HEK293 (cell line): ENCODE results near the gene SMIM17.

Experiments used
- CTCF ChIA-PET: fragments of 350-600 bp; formaldehyde crosslinking; extraction: SDS; loops from one replicate; lab custom pipeline; 2021; ENCODE audit warnings: antibody characterized with exemption; lab: Yijun Ruan, JAX
- POLR2A ChIA-PET: fragments of 300-600 bp; formaldehyde crosslinking; extraction: SDS; loops from one replicate; lab custom pipeline; 2020; ENCODE audit warnings: antibody characterized with exemption, inconsistent platforms; lab: Yijun Ruan, JAX
- H3K27ac ChIP-seq: fragments of 200-500 bp; sonication (Bioruptor generic); 2 replicates; pipeline ENCODE4 v1.5.1; 2014; ENCODE audit warnings: low read depth, low read length, control low read depth, inconsistent platforms; ENCODE audit errors: extremely low read depth
- H3K36me3 ChIP-seq, 2 experiments: fragments of 200-500 bp in 1 of 2; sonication (Bioruptor generic) in 1 of 2; 1 replicate in 1 of 2; 2 replicates in 1 of 2; pipeline ENCODE4 v1.5.1; 2014 to 2017; ENCODE audit warnings: inconsistent platforms in 2 of 2, low read length in 2 of 2; ENCODE audit not compliant: control insufficient read depth in 2 of 2, insufficient read depth in 1 of 2
- H3K4me1 ChIP-seq: fragments of 200-500 bp; sonication (Bioruptor generic); 2 replicates; pipeline ENCODE4 v1.5.1; 2014; ENCODE audit warnings: mild to moderate bottlenecking, low read length, inconsistent platforms; ENCODE audit not compliant: control insufficient read depth, insufficient read depth
- H3K4me3 ChIP-seq: 2 replicates; pipeline ENCODE4 v1.5.1; 2011; ENCODE audit warnings: low read depth, mild to moderate bottlenecking, control low read depth, low read length, moderate library complexity
- H3K9me3 ChIP-seq: fragments of 200-500 bp; sonication (Bioruptor generic); 2 replicates; pipeline ENCODE4 v1.5.1; 2014; ENCODE audit warnings: low read depth, low read length, inconsistent platforms; ENCODE audit not compliant: control insufficient read depth, insufficient read depth
- FEZF1 ChIP-seq: fragments of 450-650 bp; formaldehyde crosslinking; IDR thresholded peaks from 2 replicates; pipeline ENCODE4 v1.5.1; 2016; ENCODE audit warnings: missing biosample characterization, missing genetic modification characterization
- SP3 ChIP-seq: fragments of 450-650 bp; formaldehyde crosslinking; IDR thresholded peaks from 2 replicates; pipeline ENCODE4 v1.5.1; 2016; ENCODE audit warnings: missing biosample characterization, missing genetic modification characterization
- TRIM28 ChIP-seq: IDR thresholded peaks from 2 replicates; pipeline ENCODE4 v1.6.1; 2011; ENCODE audit warnings: low read length, control low read depth, borderline replicate concordance
- ZBTB8A ChIP-seq: fragments of 450-650 bp; formaldehyde crosslinking; IDR thresholded peaks from 2 replicates; pipeline ENCODE4 v1.5.1; 2016; ENCODE audit warnings: missing biosample characterization, missing genetic modification characterization
- ZNF174 ChIP-seq: fragments of 450-650 bp; formaldehyde crosslinking; IDR thresholded peaks from 2 replicates; pipeline ENCODE4 v1.5.0; 2017; ENCODE audit warnings: missing biosample characterization, mild to moderate bottlenecking, missing genetic modification characterization
- ZNF202 ChIP-seq: fragments of 450-650 bp; formaldehyde crosslinking; IDR thresholded peaks from 2 replicates; pipeline ENCODE4 v1.5.1; 2016; ENCODE audit warnings: missing biosample characterization, missing genetic modification characterization, borderline replicate concordance
- ZNF473 ChIP-seq: fragments of 450-650 bp; formaldehyde crosslinking; IDR thresholded peaks from 2 replicates; pipeline ENCODE4 v1.5.1; 2017; ENCODE audit warnings: missing biosample characterization, missing genetic modification characterization
- ZNF544 ChIP-seq: fragments of 450-650 bp; formaldehyde crosslinking; IDR thresholded peaks from 2 replicates; pipeline ENCODE4 v1.5.0; 2017; ENCODE audit warnings: missing biosample characterization, missing genetic modification characterization
- ZNF548 ChIP-seq: fragments of 450-650 bp; formaldehyde crosslinking; IDR thresholded peaks from 2 replicates; pipeline ENCODE4 v1.5.1; 2016; ENCODE audit warnings: missing biosample characterization, missing genetic modification characterization
- ZNF555 ChIP-seq: fragments of 450-650 bp; formaldehyde crosslinking; conservative IDR thresholded peaks from 2 replicates; pipeline ENCODE4 v1.5.1; 2017; ENCODE audit warnings: missing biosample characterization, mild to moderate bottlenecking, missing genetic modification characterization, inconsistent platforms
- ZNF571 ChIP-seq: fragments of 450-650 bp; formaldehyde crosslinking; IDR thresholded peaks from 2 replicates; pipeline ENCODE4 v1.5.0; 2017; ENCODE audit warnings: missing biosample characterization, missing genetic modification characterization
- ZNF768 ChIP-seq: fragments of 450-650 bp; formaldehyde crosslinking; IDR thresholded peaks from 2 replicates; pipeline ENCODE4 v1.5.1; 2018; ENCODE audit warnings: missing biosample characterization, mild to moderate bottlenecking, missing genetic modification characterization
- ZNF791 ChIP-seq: fragments of 450-650 bp; formaldehyde crosslinking; IDR thresholded peaks from 2 replicates; pipeline ENCODE4 v1.5.1; 2016; ENCODE audit warnings: missing biosample characterization, missing genetic modification characterization
- TF ChIP-seq, protein P1 (sequence below): fragments of 450-650 bp; formaldehyde crosslinking; conservative IDR thresholded peaks from 2 replicates; pipeline ENCODE4 v1.5.1; 2016; ENCODE audit warnings: low read depth, missing biosample characterization, missing genetic modification characterization
- TF ChIP-seq, protein P2 (sequence below): fragments of 450-650 bp; formaldehyde crosslinking; IDR thresholded peaks from 2 replicates; pipeline ENCODE4 v1.5.1; 2017; ENCODE audit warnings: missing biosample characterization, missing genetic modification characterization
- TF ChIP-seq, protein P3 (sequence below): fragments of 450-650 bp; formaldehyde crosslinking; IDR thresholded peaks from 2 replicates; pipeline ENCODE4 v1.5.1; 2016; ENCODE audit warnings: missing biosample characterization, missing genetic modification characterization
- TF ChIP-seq, protein P4 (sequence below): fragments of 450-650 bp; formaldehyde crosslinking; IDR thresholded peaks from 2 replicates; pipeline ENCODE4 v1.5.1; 2016; ENCODE audit warnings: missing biosample characterization, missing genetic modification characterization, low read depth
- TF ChIP-seq, protein P5 (sequence below): fragments of 450-650 bp; formaldehyde crosslinking; IDR thresholded peaks from 2 replicates; pipeline ENCODE4 v1.5.1; 2016; ENCODE audit warnings: missing biosample characterization, missing genetic modification characterization

SMIM17 gene

DNA sequence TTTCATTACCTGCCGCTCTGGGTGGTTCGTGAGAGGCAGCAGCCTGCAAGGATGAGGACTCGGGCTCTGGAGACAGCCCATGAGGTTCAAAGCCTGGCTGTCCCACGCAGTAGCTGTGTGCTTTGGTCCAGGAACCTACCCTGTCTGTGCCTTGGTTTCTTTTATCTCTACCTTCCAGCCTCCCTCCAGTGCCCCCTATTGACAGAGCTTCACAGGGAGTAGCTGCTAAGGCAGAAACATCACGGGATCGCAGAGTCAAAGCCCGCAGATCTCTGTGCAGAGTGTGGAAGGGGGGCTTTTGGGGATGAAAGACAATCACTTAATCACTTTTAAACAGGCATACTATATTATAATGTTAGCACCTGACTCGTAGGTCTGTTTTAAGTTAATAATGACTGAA is 31.7 kb upstream of the SMIM17 start (continued):
- TF ChIP-seq, protein P1, sequence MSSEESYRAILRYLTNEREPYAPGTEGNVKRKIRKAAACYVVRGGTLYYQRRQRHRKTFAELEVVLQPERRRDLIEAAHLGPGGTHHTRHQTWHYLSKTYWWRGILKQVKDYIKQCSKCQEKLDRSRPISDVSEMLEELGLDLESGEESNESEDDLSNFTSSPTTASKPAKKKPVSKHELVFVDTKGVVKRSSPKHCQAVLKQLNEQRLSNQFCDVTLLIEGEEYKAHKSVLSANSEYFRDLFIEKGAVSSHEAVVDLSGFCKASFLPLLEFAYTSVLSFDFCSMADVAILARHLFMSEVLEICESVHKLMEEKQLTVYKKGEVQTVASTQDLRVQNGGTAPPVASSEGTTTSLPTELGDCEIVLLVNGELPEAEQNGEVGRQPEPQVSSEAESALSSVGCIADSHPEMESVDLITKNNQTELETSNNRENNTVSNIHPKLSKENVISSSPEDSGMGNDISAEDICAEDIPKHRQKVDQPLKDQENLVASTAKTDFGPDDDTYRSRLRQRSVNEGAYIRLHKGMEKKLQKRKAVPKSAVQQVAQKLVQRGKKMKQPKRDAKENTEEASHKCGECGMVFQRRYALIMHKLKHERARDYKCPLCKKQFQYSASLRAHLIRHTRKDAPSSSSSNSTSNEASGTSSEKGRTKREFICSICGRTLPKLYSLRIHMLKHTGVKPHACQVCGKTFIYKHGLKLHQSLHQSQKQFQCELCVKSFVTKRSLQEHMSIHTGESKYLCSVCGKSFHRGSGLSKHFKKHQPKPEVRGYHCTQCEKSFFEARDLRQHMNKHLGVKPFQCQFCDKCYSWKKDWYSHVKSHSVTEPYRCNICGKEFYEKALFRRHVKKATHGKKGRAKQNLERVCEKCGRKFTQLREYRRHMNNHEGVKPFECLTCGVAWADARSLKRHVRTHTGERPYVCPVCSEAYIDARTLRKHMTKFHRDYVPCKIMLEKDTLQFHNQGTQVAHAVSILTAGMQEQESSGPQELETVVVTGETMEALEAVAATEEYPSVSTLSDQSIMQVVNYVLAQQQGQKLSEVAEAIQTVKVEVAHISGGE = no peak
- no peak for TF ChIP-seq ZNF791 (tag by site-specific recombination)

DNA sequence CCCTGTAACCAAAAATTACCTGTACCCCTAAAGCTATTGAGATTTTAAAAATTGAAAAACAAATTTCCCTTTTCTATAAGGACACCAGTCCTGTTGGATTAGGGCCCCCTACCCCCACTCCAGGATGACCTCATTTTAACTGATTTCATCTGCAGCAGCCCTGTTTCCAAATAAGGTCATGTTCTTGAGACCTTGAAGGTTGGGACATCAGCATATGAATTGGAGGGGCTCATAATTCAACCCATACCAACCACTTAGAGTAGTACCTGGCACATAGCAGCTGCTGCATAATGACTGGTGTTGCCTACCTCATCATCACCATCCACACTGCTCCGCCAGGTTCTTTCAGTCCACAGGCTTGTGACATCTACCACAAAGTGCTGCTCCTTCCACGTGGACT is 30.2 kb upstream of the SMIM17 start:
- no peak for TF ChIP-seq ZNF473 (tag by site-specific recombination)
- no peak for TF ChIP-seq ZNF768
- no peak for TF ChIP-seq ZNF571 (tag by site-specific recombination)
- no peak for TF ChIP-seq FEZF1 (tag by site-specific recombination)
- no peak for TF ChIP-seq ZNF555
- TF ChIP-seq, protein P2, sequence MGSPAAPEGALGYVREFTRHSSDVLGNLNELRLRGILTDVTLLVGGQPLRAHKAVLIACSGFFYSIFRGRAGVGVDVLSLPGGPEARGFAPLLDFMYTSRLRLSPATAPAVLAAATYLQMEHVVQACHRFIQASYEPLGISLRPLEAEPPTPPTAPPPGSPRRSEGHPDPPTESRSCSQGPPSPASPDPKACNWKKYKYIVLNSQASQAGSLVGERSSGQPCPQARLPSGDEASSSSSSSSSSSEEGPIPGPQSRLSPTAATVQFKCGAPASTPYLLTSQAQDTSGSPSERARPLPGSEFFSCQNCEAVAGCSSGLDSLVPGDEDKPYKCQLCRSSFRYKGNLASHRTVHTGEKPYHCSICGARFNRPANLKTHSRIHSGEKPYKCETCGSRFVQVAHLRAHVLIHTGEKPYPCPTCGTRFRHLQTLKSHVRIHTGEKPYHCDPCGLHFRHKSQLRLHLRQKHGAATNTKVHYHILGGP (tag by site-specific recombination) = no peak
- TF ChIP-seq SP3 (tag by site-specific recombination) = no peak
- TF ChIP-seq, protein P3, sequence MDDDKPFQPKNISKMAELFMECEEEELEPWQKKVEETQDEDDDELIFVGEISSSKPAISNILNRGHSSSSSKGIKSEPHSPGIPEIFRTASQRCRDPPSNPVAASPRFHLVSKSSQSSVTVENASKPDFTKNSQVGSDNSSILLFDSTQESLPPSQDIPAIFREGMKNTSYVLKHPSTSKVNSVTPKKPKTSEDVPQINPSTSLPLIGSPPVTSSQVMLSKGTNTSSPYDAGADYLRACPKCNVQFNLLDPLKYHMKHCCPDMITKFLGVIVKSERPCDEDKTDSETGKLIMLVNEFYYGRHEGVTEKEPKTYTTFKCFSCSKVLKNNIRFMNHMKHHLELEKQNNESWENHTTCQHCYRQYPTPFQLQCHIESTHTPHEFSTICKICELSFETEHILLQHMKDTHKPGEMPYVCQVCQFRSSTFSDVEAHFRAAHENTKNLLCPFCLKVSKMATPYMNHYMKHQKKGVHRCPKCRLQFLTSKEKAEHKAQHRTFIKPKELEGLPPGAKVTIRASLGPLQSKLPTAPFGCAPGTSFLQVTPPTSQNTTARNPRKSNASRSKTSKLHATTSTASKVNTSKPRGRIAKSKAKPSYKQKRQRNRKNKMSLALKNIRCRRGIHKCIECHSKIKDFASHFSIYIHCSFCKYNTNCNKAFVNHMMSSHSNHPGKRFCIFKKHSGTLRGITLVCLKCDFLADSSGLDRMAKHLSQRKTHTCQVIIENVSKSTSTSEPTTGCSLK = no peak
- TF ChIP-seq, protein P4, sequence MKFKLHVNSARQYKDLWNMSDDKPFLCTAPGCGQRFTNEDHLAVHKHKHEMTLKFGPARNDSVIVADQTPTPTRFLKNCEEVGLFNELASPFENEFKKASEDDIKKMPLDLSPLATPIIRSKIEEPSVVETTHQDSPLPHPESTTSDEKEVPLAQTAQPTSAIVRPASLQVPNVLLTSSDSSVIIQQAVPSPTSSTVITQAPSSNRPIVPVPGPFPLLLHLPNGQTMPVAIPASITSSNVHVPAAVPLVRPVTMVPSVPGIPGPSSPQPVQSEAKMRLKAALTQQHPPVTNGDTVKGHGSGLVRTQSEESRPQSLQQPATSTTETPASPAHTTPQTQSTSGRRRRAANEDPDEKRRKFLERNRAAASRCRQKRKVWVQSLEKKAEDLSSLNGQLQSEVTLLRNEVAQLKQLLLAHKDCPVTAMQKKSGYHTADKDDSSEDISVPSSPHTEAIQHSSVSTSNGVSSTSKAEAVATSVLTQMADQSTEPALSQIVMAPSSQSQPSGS (tag by site-specific recombination) = no peak
- no peak for TF ChIP-seq ZNF202
- no peak for TF ChIP-seq ZNF544 (tag by site-specific recombination)
- TF ChIP-seq, all 188 proteins: peak for 0
- Histone ChIP-seq H3K4me1 (no peaks in the 10 kb centered on the region), H3K4me3 (no peak overlapping the region), H3K27ac (no peak overlapping the region), H3K36me3 (peaks cover 2 to 17% of the 10 kb centered on the region in 2 experiments; a peak in 2 of 3 replicates), H3K9me3 (peaks cover 9% of the 10 kb centered on the region)
- ChIA-PET POLR2A (no interaction called here), CTCF (no interaction called here)

DNA sequence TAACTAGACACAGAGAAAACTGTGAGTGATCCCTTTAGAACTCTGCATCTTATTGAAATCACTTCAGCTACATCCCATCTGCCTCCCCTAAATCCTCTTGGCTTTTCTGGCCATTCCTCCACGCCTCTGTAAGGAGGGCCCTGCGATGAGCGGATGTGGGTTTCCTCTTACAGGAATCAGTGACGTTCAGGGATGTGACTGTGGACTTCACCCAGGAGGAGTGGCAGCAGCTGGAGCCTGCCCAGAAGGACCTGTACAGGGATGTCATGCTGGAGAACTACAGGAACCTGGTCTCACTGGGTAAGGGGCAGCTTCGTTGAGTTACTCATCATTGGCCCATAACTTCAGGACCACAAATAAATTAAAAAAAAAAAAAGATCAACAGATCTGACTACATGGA is 29.3 kb upstream of the SMIM17 start:
- H3K4me1 ChIP-seq = no peaks in the 10 kb centered on the region
- peaks cover 6% of the 10 kb centered on the region for H3K9me3 ChIP-seq
- no peak overlapping the region for H3K4me3 ChIP-seq
- ChIA-PET POLR2A (no interaction called here), CTCF (no interaction called here)
- peaks cover 4 to 20% of the 10 kb centered on the region in 2 experiments; a peak in 2 of 3 replicates for H3K36me3 ChIP-seq
- H3K27ac ChIP-seq = no peak overlapping the region
- TF ChIP-seq, protein P5, sequence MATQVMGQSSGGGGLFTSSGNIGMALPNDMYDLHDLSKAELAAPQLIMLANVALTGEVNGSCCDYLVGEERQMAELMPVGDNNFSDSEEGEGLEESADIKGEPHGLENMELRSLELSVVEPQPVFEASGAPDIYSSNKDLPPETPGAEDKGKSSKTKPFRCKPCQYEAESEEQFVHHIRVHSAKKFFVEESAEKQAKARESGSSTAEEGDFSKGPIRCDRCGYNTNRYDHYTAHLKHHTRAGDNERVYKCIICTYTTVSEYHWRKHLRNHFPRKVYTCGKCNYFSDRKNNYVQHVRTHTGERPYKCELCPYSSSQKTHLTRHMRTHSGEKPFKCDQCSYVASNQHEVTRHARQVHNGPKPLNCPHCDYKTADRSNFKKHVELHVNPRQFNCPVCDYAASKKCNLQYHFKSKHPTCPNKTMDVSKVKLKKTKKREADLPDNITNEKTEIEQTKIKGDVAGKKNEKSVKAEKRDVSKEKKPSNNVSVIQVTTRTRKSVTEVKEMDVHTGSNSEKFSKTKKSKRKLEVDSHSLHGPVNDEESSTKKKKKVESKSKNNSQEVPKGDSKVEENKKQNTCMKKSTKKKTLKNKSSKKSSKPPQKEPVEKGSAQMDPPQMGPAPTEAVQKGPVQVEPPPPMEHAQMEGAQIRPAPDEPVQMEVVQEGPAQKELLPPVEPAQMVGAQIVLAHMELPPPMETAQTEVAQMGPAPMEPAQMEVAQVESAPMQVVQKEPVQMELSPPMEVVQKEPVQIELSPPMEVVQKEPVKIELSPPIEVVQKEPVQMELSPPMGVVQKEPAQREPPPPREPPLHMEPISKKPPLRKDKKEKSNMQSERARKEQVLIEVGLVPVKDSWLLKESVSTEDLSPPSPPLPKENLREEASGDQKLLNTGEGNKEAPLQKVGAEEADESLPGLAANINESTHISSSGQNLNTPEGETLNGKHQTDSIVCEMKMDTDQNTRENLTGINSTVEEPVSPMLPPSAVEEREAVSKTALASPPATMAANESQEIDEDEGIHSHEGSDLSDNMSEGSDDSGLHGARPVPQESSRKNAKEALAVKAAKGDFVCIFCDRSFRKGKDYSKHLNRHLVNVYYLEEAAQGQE (tag by site-specific recombination) = no peak
- TF ChIP-seq ZNF174 (tag by site-specific recombination) (no peak), ZNF548 (no peak), TRIM28 (no peak), ZBTB8A (tag by site-specific recombination) (no peak)
